HG03025 (cell line): Measurements from ENCODE around the gene XRCC1.

Experiments used
- ATAC-seq: cut with Tn5 transposase; IDR thresholded peaks from one replicate; pipeline ENCODE4 v1.9.1; 2021; ENCODE audit warnings: mild to moderate bottlenecking, moderate library complexity; ENCODE audit not compliant: unreplicated experiment, low FRiP score

XRCC1 gene

GRCh38 chr19:43575156-43575950 lies at the start of gene XRCC1, which contains the start of gene PINLYP:
Gene XRCC1, minus strand, starts transcription at chr19:43575527. Its CDS starts 69 bp downstream, at chr19:43575458.
Gene PINLYP, plus strand, starts transcription at chr19:43575801. Its CDS starts 1,391 bp downstream, at chr19:43577192.
- peak; percentile 90 for ATAC-seq

- no peak for ATAC-seq
Observed at GRCh38 chr19:43624933-43625332, 49.6 kb upstream of the XRCC1 start.

GRCh38 chr19:43623889-43624670 lies 48.8 kb upstream of the XRCC1 start:
- ATAC-seq = no peak

GRCh38 chr19:43622956-43623355 lies 47.6 kb upstream of the XRCC1 start:
- no peak for ATAC-seq

- no peak for ATAC-seq
Observed at GRCh38 chr19:43622070-43622469, 46.7 kb upstream of the XRCC1 start.

- ATAC-seq = no peak
Observed at GRCh38 chr19:43620061-43621001, 45.0 kb upstream of the XRCC1 start.

- peak; percentile 71 for ATAC-seq
Observed at GRCh38 chr19:43619262-43620060, 44.1 kb upstream of the XRCC1 start, which contains the start of gene ZNF428. Gene ZNF428, minus strand, starts transcription at chr19:43619629. Its CDS starts 5,325 bp downstream, at chr19:43614304.

GRCh38 chr19:43618921-43619261 lies 43.6 kb upstream of the XRCC1 start:
- ATAC-seq = peak; percentile 12

GRCh38 chr19:43616954-43617353 lies 41.6 kb upstream of the XRCC1 start:
- no peak for ATAC-seq

- ATAC-seq = no peak
Observed at GRCh38 chr19:43616306-43616705, 41.0 kb upstream of the XRCC1 start.

GRCh38 chr19:43612374-43612773 lies 37.0 kb upstream of the XRCC1 start:
- no peak for ATAC-seq

GRCh38 chr19:43611788-43612187 lies 36.5 kb upstream of the XRCC1 start, which contains the start of gene SRRM5:
Gene SRRM5, plus strand, starts transcription at chr19:43612088. Its CDS starts 34 bp downstream, at chr19:43612122.
- no peak for ATAC-seq

- no peak for ATAC-seq
Observed at GRCh38 chr19:43610493-43610892, 35.2 kb upstream of the XRCC1 start.

- ATAC-seq = no peak
Observed at GRCh38 chr19:43609872-43610271, 34.5 kb upstream of the XRCC1 start.

- no peak for ATAC-seq
Observed at GRCh38 chr19:43607238-43608205, 32.2 kb upstream of the XRCC1 start.

GRCh38 chr19:43606569-43607229 lies 31.4 kb upstream of the XRCC1 start:
- no peak for ATAC-seq

- ATAC-seq = no peak
Observed at GRCh38 chr19:43605875-43606568, 30.7 kb upstream of the XRCC1 start.
